Measurements from ENCODE around the gene PRSS50.

Gene PRSS50

GRCh38 chr3:46671541-46672348, 45.9 kb downstream of the PRSS50 start:
- TF ChIP-seq CTCF (IDR thresholded peaks at IDR 0.05; ENCODE audit: low read depth, low read length, poor library complexity, severe bottlenecking) (no peak), EZH2phosphoT487 (IDR thresholded peaks at IDR 0.05; ENCODE audit: borderline replicate concordance, low read length) (no peak)

GRCh38 chr3:46670891-46671427, 46.7 kb downstream of the PRSS50 start:
- no peaks in the 10 kb centered on the region for H3K79me2 ChIP-seq (ENCODE audit: control insufficient read depth, low read length)
- no peaks in the 10 kb centered on the region for H3K4me1 ChIP-seq (ENCODE audit: control insufficient read depth, low read length)
- peaks cover 4% of the 10 kb centered on the region; the same call in 1 of the 2 replicates for H3K27me3 ChIP-seq (ENCODE audit: control insufficient read depth, low read length)
- no peaks in the 10 kb centered on the region for H3K9me2 ChIP-seq (replicated peaks; ENCODE audit: control insufficient read depth, low read length)
- no peak overlapping the region for H3K4me2 ChIP-seq (ENCODE audit: low read length)
- no peaks in the 10 kb centered on the region for H3K9me3 ChIP-seq (ENCODE audit: control insufficient read depth, insufficient read depth, low read length)
- H3K27ac ChIP-seq (ENCODE audit: low read depth, low read length), result no peak overlapping the region
- TF ChIP-seq CTCF (IDR thresholded peaks at IDR 0.05; ENCODE audit: low read depth, low read length, poor library complexity, severe bottlenecking) (no peak), EZH2phosphoT487 (IDR thresholded peaks at IDR 0.05; ENCODE audit: borderline replicate concordance, low read length) (no peak)
- no peaks in the 10 kb centered on the region for H4K20me1 ChIP-seq (ENCODE audit: control insufficient read depth, insufficient read depth, low read depth, low read length)
- no peaks in the 10 kb centered on the region for H3K36me3 ChIP-seq (ENCODE audit: control insufficient read depth, low read length)
- no peak overlapping the region for H3K4me3 ChIP-seq (ENCODE audit: low read length)
- H3F3A ChIP-seq (ENCODE audit: control insufficient read depth, insufficient read depth), result no peaks in the 10 kb centered on the region

More at GRCh38 chr3:46671541-46672348, 45.9 kb downstream of the PRSS50 start:
- Histone ChIP-seq H3K4me1 (ENCODE audit: control insufficient read depth, low read length) (no peaks in the 10 kb centered on the region), H3K4me2 (ENCODE audit: low read length) (no peak overlapping the region), H3F3A (ENCODE audit: control insufficient read depth, insufficient read depth) (no peaks in the 10 kb centered on the region), H4K20me1 (ENCODE audit: control insufficient read depth, insufficient read depth, low read depth, low read length) (no peaks in the 10 kb centered on the region), H3K4me3 (ENCODE audit: low read length) (no peak overlapping the region), H3K9me3 (ENCODE audit: control insufficient read depth, insufficient read depth, low read length) (no peaks in the 10 kb centered on the region), H3K27me3 (ENCODE audit: control insufficient read depth, low read length) (peaks cover 4% of the 10 kb centered on the region; the same call in 1 of the 2 replicates), H3K9me2 (replicated peaks; ENCODE audit: control insufficient read depth, low read length) (no peaks in the 10 kb centered on the region), H3K79me2 (ENCODE audit: control insufficient read depth, low read length) (no peaks in the 10 kb centered on the region), H3K27ac (ENCODE audit: low read depth, low read length) (no peak overlapping the region), H3K36me3 (ENCODE audit: control insufficient read depth, low read length) (no peaks in the 10 kb centered on the region)

DNA sequence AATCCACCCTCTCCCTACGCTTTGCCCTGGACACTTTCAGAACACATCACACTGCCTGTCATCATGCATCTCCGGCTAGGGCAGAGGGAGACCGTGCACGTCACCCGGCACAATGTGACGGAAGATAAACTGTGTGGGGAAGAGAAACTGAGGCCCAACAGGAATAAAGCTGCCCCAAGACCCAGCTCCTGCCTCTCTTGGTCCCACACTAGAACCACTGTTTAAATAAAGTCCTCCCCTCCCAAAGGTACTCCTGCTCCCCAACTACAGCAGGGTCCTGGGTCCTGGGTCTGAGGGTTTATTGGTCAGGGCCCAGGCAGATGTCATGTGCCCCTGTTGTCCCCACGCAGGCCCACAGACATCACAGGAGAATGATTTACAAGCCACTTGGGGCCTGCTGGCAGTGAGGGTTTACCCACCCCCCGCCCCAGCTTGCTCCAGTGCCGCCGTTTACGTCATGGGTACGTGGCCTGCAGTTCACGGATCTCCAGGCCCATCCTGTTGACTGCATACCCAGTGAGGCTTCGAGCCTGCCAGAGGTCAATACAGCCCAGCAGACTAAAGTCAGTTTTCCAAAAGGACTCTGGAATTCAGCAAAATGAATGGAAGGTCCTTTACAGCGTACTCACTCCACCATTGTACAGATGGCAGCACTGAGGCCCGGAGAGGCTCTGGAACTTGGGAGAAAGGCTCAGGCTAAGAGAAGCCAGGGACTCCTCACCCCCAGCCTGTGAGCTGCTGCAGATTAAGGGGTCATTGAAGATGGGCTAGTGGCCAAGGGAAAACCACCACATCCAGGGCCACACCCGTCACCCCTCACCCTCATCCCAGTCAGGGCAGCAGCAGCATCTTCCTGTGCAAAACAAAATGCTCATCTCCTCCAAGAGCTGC, 47.4 kb downstream of the PRSS50 start:
- H3K79me2 ChIP-seq (ENCODE audit: control insufficient read depth, low read length), result no peaks in the 10 kb centered on the region
- H3K9me2 ChIP-seq (replicated peaks; ENCODE audit: control insufficient read depth, low read length), result no peaks in the 10 kb centered on the region
- no peaks in the 10 kb centered on the region for H4K20me1 ChIP-seq (ENCODE audit: control insufficient read depth, insufficient read depth, low read depth, low read length)
- H3K4me3 ChIP-seq (ENCODE audit: low read length), result no peak overlapping the region
- no peak for TF ChIP-seq EZH2phosphoT487 (IDR thresholded peaks at IDR 0.05; ENCODE audit: borderline replicate concordance, low read length)
- no peak for TF ChIP-seq CTCF (IDR thresholded peaks at IDR 0.05; ENCODE audit: low read depth, low read length, poor library complexity, severe bottlenecking)
- H3K9me3 ChIP-seq (ENCODE audit: control insufficient read depth, insufficient read depth, low read length), result no peaks in the 10 kb centered on the region
- H3K4me1 ChIP-seq (ENCODE audit: control insufficient read depth, low read length), result no peaks in the 10 kb centered on the region
- H3K27ac ChIP-seq (ENCODE audit: low read depth, low read length), result no peak overlapping the region
- no peaks in the 10 kb centered on the region for H3F3A ChIP-seq (ENCODE audit: control insufficient read depth, insufficient read depth)
- H3K4me2 ChIP-seq (ENCODE audit: low read length), result no peak overlapping the region
- peaks cover 4% of the 10 kb centered on the region; the same call in 1 of the 2 replicates for H3K27me3 ChIP-seq (ENCODE audit: control insufficient read depth, low read length)
- no peaks in the 10 kb centered on the region for H3K36me3 ChIP-seq (ENCODE audit: control insufficient read depth, low read length)
